Liver (tissue), 3 donors: Measurements from ENCODE around the gene GPR157.

Source experiments
- ATF3 ChIP-seq: IDR thresholded peaks from 2 replicates; pipeline ENCODE4 v1.6.1; 2016; ENCODE audit warnings: antibody characterized with exemption
- CTCF ChIP-seq: fragments of 150-350 bp; IDR thresholded peaks from 2 replicates; pipeline ENCODE4 v1.5.1; 2017; ENCODE audit warnings: improper control_type of control experiment, low read depth, low read length; ENCODE audit not compliant: missing input control
- FOXA1 ChIP-seq: IDR thresholded peaks from 2 replicates; pipeline ENCODE4 v1.6.1; 2016; ENCODE audit warnings: antibody characterized with exemption
- FOXA2 ChIP-seq: IDR thresholded peaks from 2 replicates; pipeline ENCODE4 v1.6.1; 2016; ENCODE audit warnings: antibody characterized with exemption
- GABPA ChIP-seq, 2 donors: IDR thresholded peaks in 1 of 2; conservative IDR thresholded peaks in 1 of 2; 2 replicates each; pipeline ENCODE4 v1.6.1; 2016; ENCODE audit warnings: antibody characterized with exemption in 2 of 2, mild to moderate bottlenecking in 1 of 2, moderate library complexity in 1 of 2
- JUND ChIP-seq, 2 donors: IDR thresholded peaks; 2 replicates each; pipeline ENCODE4 v1.6.1; 2016; ENCODE audit warnings: antibody characterized with exemption in 2 of 2
- MAX ChIP-seq: IDR thresholded peaks from 2 replicates; pipeline ENCODE4 v1.6.1; 2016; ENCODE audit warnings: antibody characterized with exemption
- RAD21 ChIP-seq, 2 donors: IDR thresholded peaks; 2 replicates each; pipeline ENCODE4 v1.6.1; 2016; ENCODE audit warnings: antibody characterized with exemption in 2 of 2, mild to moderate bottlenecking in 2 of 2
- REST ChIP-seq: IDR thresholded peaks from 2 replicates; pipeline ENCODE4 v1.6.1; 2016; ENCODE audit warnings: antibody characterized with exemption, mild to moderate bottlenecking
- RXRA ChIP-seq, 2 donors: IDR thresholded peaks; 2 replicates each; pipeline ENCODE4 v1.6.1; 2017 to 2018; ENCODE audit warnings: antibody characterized with exemption in 2 of 2, mild to moderate bottlenecking in 1 of 2
- SP1 ChIP-seq: IDR thresholded peaks from 2 replicates; pipeline ENCODE4 v1.6.1; 2018; ENCODE audit warnings: antibody characterized with exemption, mild to moderate bottlenecking
- TAF1 ChIP-seq: conservative IDR thresholded peaks from 2 replicates; pipeline ENCODE4 v1.6.1; 2016; ENCODE audit warnings: antibody characterized with exemption, mild to moderate bottlenecking
- YY1 ChIP-seq: IDR thresholded peaks from 2 replicates; pipeline ENCODE4 v1.6.1; 2016; ENCODE audit warnings: antibody characterized with exemption, mild to moderate bottlenecking
- donor health status: healthy.
- donor health status: healthy.

GRCh38 chr1:9125325-9125724, 3.6 kb downstream of the GPR157 start:
- TF ChIP-seq CTCF (no peak), FOXA1 (no peak), MAX (no peak), RAD21 (IDR thresholded peaks at IDR 0.05) (no peak), ATF3 (no peak), REST (no peak), RXRA (IDR thresholded peaks at IDR 0.05) (no peak), GABPA (IDR thresholded peaks at IDR 0.05 in 1 of 2, conservative IDR thresholded peaks at IDR 0.05 in 1 of 2) (no peak), YY1 (no peak), TAF1 (no peak), JUND (IDR thresholded peaks at IDR 0.05) (no peak), SP1 (no peak), FOXA2 (no peak)
